SH-SY5Y (cell line): ENCODE data around the gene TEX12.

Source experiments
- GATA2 ChIP-seq: IDR thresholded peaks from 2 replicates; pipeline ENCODE4 v1.6.1; 2011; ENCODE audit warnings: mild to moderate bottlenecking, low read depth, low read length
- GATA3 ChIP-seq: IDR thresholded peaks from 2 replicates; pipeline ENCODE4 v1.6.1; 2011; ENCODE audit warnings: low read depth, mild to moderate bottlenecking, low read length, moderate library complexity

- TF ChIP-seq GATA2 = no peak
- no peak for TF ChIP-seq GATA3
These were observed 8.9 kb downstream of the TEX12 start for GRCh38 chr11:112176077-112176476.
